ENCODE data around the gene S100B. TPM values are rescaled to one million over a fixed set of nuclear protein-coding genes. Genes with fewer than 3 reads are reported as not detected.

S100B gene
- total and polyA plus RNA-seq, 2 of the 8 experiments (the other 6 are each of a cell fraction or from before 2014, with no cell fraction given): 0.36 to 0.69 TPM

GRCh38 chr21:46634966-46635323 is 30.1 kb upstream of the S100B start (continued):
- no peak for TF ChIP-seq USF2 (IDR thresholded peaks at IDR 0.05; ENCODE audit: low read length)

All from H1 (cell line).